ENCODE data around the gene HSPA12A.

DNA sequence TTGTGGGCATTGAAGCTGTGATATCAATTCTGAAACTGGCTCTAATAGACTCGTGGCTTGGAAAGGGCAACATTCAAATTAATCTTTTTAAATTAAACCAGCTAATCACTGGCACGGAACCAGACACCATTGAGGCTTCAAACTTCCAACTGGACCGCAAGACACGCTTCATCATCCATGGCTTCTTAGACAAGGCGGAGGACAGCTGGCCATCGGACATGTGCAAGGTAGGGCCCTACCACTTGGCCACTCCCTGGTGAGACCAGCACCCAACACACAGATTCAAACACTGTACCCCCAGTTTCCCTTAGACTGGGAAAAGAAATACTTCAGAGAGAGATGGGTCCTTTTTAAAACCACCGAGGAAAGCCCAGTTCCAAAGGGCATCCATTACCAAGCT, 116.5 kb downstream of the HSPA12A start:
- TF ChIP-seq YY1 (IDR thresholded peaks at IDR 0.05; ENCODE audit: insufficient read depth, insufficient read length) (no peak), ZNF274 (IDR thresholded peaks at IDR 0.05; ENCODE audit: low read depth, low read length) (no peak), SUZ12 (IDR thresholded peaks at IDR 0.05; ENCODE audit: extremely low read depth, insufficient read depth, insufficient read length) (no peak)

All from NT2/D1 (cell line).